ENCODE measurements around the gene CD8B2.

The CD8B2 gene

GRCh38 chr2:106542746-106543359 is 55.7 kb downstream of the CD8B2 start:
- POLR2A ChIA-PET (ENCODE audit: low non-redundant PET) = no interaction called here
- TF ChIP-seq, protein P1, sequence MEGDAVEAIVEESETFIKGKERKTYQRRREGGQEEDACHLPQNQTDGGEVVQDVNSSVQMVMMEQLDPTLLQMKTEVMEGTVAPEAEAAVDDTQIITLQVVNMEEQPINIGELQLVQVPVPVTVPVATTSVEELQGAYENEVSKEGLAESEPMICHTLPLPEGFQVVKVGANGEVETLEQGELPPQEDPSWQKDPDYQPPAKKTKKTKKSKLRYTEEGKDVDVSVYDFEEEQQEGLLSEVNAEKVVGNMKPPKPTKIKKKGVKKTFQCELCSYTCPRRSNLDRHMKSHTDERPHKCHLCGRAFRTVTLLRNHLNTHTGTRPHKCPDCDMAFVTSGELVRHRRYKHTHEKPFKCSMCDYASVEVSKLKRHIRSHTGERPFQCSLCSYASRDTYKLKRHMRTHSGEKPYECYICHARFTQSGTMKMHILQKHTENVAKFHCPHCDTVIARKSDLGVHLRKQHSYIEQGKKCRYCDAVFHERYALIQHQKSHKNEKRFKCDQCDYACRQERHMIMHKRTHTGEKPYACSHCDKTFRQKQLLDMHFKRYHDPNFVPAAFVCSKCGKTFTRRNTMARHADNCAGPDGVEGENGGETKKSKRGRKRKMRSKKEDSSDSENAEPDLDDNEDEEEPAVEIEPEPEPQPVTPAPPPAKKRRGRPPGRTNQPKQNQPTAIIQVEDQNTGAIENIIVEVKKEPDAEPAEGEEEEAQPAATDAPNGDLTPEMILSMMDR (conservative IDR thresholded peaks at IDR 0.05; ENCODE audit: low read depth) = peak; percentile 89
- H3K27ac ChIP-seq = no peak overlapping the region
- CTCF ChIA-PET = interaction anchor here (0.5 to 1.6 kb wide), 15 partner anchors 8 to 1053 kb away, joined by 3 to 7 read pairs (median 3); no protein-coding TSS in a partner anchor
- DNase-seq (ENCODE audit: low spot score) = peak; percentile 76

DNA sequence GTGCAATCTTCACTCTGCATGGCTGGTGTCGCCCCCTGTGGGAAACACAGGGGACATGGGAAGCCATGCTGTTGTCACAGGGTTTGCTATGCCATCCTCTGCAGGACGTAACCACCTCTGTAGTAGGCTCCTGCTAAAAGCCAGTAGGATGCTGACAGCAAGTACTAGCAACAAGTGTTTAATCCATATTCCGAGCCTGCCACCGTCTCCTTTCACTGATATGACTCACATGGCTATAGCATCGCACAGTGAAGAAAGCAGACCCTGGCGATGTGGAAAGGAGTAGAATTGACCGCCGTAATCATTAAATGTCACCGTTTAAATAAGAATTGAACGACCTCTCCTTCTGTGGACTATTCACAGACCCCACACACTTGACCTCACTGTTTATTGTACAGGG is 57.8 kb downstream of the CD8B2 start:
- DNase-seq (ENCODE audit: low spot score) = no peak
- H3K27ac ChIP-seq = no peak overlapping the region
- ChIA-PET CTCF (no interaction called here), POLR2A (ENCODE audit: low non-redundant PET) (no interaction called here)
- TF ChIP-seq, protein P1 (conservative IDR thresholded peaks at IDR 0.05; ENCODE audit: low read depth) = no peak

GRCh38 chr2:106546391-106546990 is 59.3 kb downstream of the CD8B2 start:
- TF ChIP-seq, protein P1 (conservative IDR thresholded peaks at IDR 0.05; ENCODE audit: low read depth) = no peak
- ChIA-PET CTCF (interaction anchor here (0.6 to 1.6 kb wide), 3 partner anchors 26 to 45 kb away, joined by 4 to 9 read pairs (median 5); no protein-coding TSS in a partner anchor), POLR2A (ENCODE audit: low non-redundant PET) (no interaction called here)
- DNase-seq (ENCODE audit: low spot score) = no peak
- no peak overlapping the region for H3K27ac ChIP-seq

DNA sequence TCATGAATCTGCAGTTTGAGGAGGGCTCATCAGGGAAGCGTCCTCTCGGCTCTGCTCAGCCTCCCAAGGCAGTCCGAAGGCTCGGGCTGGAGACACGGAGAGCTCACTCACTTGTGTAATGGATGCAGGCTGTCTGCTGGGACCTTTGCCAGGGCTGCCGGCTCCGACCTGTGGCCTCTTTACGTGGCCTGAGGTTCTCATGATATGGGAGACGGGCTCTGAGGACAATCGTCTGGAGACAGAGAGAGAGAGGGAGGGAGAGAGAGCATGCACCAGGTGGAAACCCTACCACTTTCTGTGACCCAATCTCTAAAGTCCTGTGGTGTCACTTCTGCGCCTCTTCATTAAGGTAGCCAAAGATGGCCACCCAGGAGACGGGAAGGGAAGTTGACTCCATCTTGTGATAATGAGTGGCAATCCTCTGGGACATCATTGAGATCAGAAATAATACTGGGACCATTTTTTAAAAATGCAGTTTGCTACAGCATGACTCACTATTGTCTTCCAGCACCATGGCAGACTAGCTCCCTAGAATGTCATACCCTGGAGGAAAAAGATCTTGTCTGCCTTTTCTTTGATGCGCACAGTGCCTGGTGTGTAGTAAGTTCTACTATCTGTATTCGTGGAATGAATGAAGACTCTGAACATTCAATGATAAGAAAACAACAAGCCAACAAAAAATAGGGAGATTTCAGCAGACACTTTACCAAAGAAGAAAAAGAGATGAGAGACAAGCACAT is 60.2 kb downstream of the CD8B2 start:
- no peak for DNase-seq (ENCODE audit: low spot score)
- TF ChIP-seq, protein P1 (conservative IDR thresholded peaks at IDR 0.05; ENCODE audit: low read depth) = no peak
- POLR2A ChIA-PET (ENCODE audit: low non-redundant PET) = no interaction called here
- no peak overlapping the region for H3K27ac ChIP-seq
- CTCF ChIA-PET = interaction anchor here (0.6 kb wide), 1 partner anchor 44 kb away, joined by 4 read pairs; no protein-coding TSS in a partner anchor

DNA sequence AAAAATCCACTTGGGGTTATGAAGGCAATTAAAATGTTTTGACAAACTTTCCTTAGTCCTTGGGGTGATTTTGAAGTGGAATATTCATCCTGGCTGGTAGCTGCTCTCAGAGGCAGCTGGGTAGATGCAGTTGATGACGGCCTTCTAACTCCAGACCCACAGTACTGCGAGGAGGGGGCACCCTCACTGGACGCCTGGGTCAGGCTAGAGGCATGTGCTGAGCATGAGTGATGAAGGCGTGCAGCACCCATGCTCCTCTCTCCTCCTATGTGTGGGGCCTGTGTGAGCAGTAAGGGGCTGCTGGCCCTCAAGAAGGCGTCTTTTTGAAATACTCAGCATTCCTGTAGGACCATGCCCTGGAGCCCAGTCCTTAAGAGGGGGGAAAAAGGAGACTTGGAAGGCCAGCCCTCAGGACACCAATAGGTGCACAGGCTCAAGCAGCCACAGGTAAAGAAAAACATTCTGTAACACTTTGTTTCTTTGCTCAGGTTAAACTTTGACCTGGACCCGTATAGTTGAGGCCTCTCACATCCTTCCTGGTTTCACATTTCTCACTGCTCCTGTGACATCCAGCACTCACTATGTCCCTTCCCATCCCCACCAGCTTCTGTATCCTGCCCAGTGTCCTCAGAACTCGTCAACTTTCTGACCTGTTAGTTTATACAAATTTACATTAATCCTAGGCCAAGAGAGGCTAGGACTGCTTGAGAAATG is 64.4 kb downstream of the CD8B2 start:
- CTCF ChIA-PET = interaction anchor here (0.7 kb wide), 1 partner anchor 8 kb away, joined by 3 read pairs; no protein-coding TSS in a partner anchor
- H3K27ac ChIP-seq = no peak overlapping the region
- TF ChIP-seq, protein P1 (conservative IDR thresholded peaks at IDR 0.05; ENCODE audit: low read depth) = no peak
- POLR2A ChIA-PET (ENCODE audit: low non-redundant PET) = no interaction called here
- no peak for DNase-seq (ENCODE audit: low spot score)

DNA sequence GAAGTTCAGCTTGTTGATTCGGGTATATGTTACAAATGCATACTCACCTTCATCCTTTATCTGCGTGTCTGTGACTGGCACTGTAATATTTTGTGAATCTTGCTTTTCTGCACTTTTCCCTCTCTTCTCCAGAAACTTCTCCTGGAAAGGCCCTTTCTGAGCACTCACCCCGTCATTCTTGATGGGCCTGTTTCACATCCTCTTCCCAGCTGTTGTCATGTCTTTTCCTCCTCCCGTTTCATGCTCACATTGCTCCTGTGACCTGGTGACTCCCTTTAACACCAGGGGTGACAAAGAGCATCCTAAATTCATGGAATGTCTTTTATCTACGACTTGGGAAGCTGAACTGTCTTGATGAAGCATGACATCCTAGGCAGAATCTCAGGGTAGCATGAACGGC is 65.8 kb downstream of the CD8B2 start:
- DNase-seq (ENCODE audit: low spot score) = no peak
- TF ChIP-seq, protein P1 (conservative IDR thresholded peaks at IDR 0.05; ENCODE audit: low read depth) = no peak
- H3K27ac ChIP-seq = no peak overlapping the region
- POLR2A ChIA-PET (ENCODE audit: low non-redundant PET) = no interaction called here
- CTCF ChIA-PET = no interaction called here
